Measurements from ENCODE around the gene RAPGEF3. TPM values are rescaled to one million over a fixed set of nuclear protein-coding genes. Genes with fewer than 3 reads are reported as not detected.

Gene RAPGEF3
- total RNA-seq, 1 donor from 2014 or later: 13.5 TPM

- DNase-seq (ENCODE audit: low read depth in 2 of 2): no peak
These were observed 60.0 kb downstream of the RAPGEF3 start for GRCh38 chr12:47698631-47699030.

- no peak for DNase-seq (ENCODE audit: low read depth in 2 of 2)
These were observed 60.6 kb downstream of the RAPGEF3 start for GRCh38 chr12:47698055-47698454.

GRCh38 chr12:47689215-47689614, 69.5 kb downstream of the RAPGEF3 start:
- no peak for DNase-seq (ENCODE audit: low read depth in 2 of 2)

- no peak for DNase-seq (ENCODE audit: low read depth in 2 of 2)
These were observed 71.0 kb downstream of the RAPGEF3 start for GRCh38 chr12:47687636-47688035.

- peak; percentile 36 to 64 for DNase-seq (ENCODE audit: low read depth in 2 of 2)
These were observed 71.9 kb downstream of the RAPGEF3 start for GRCh38 chr12:47686645-47687240.

Other genes starting within 250 kb of the RAPGEF3 start
- 7.0 and 7.7 TPM in 2 replicates for gene RPAP3, start 52.9 kb downstream of the RAPGEF3 start, total RNA-seq
- under 0.01 TPM in 2 replicates for gene ENDOU, start 33.4 kb downstream of the RAPGEF3 start, total RNA-seq
- gene SLC48A1, start 14.4 kb upstream of the RAPGEF3 start, total RNA-seq: 9.2 and 9.5 TPM in 2 replicates
- gene HDAC7, start 61.0 kb upstream of the RAPGEF3 start, total RNA-seq: 28.8 and 43.6 TPM in 2 replicates
- under 0.01 TPM in 2 replicates for gene VDR, start 146.1 kb upstream of the RAPGEF3 start, total RNA-seq
- 54.6 and 68.0 TPM in 2 replicates for gene TMEM106C, start 204.7 kb upstream of the RAPGEF3 start, total RNA-seq
- not detected in 2 replicates for gene COL2A1, start 245.6 kb upstream of the RAPGEF3 start, total RNA-seq

Measured in dermis microvascular lymphatic vessel endothelial cell (primary cell).